Panc1 (cell line): ENCODE data around the gene NEURL3.
"Not testable (repeated sequence)": the region's sequence is repeated elsewhere in the genome, so short reads cannot be mapped to it uniquely, and the experiment has no call there.

Source experiments
- POLR2AphosphoS5 ChIP-seq: IDR thresholded peaks from 2 replicates; pipeline ENCODE4 v1.6.1; 2012; ENCODE audit warnings: mild to moderate bottlenecking, low read depth, low read length, moderate library complexity
- TCF7L2 ChIP-seq: IDR thresholded peaks from 2 replicates; pipeline ENCODE4 v1.6.1; 2011; ENCODE audit warnings: mild to moderate bottlenecking, low read depth, low read length, inconsistent platforms
- TF ChIP-seq, protein P1 (sequence below): fragments of 450-650 bp; IDR thresholded peaks from 2 replicates; pipeline ENCODE4 v1.5.1; 2017; ENCODE audit warnings: mild to moderate bottlenecking
- TF ChIP-seq, protein P2 (sequence below), 2 experiments: IDR thresholded peaks; 2 replicates each; pipeline ENCODE4 v1.6.1; 2011 to 2012; ENCODE audit warnings: low read depth in 2 of 2, control low read depth in 1 of 2, low read length in 1 of 2, mild to moderate bottlenecking in 1 of 2, moderate library complexity in 1 of 2; ENCODE audit not compliant: insufficient read depth in 1 of 2

DNA sequence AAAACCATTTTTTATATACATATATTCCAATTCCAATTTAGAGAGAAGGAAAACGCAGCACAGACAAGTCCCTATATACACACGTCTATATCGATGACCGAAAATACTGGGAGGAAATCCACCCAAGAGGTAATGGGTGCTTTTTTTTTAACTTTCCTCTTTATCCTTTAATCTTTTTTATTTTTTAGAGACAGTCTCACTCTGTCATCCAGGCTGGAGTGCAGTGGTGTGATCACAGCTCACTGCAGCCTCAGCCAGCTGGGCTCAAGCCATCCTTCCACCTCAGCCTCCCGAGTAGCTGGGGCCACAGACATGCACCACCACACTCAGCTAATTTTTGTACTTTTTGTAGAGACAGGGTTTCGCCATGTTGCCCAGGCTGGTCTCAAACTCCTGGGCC lies 6.5 kb downstream of the NEURL3 start:
- TF ChIP-seq, protein P1, sequence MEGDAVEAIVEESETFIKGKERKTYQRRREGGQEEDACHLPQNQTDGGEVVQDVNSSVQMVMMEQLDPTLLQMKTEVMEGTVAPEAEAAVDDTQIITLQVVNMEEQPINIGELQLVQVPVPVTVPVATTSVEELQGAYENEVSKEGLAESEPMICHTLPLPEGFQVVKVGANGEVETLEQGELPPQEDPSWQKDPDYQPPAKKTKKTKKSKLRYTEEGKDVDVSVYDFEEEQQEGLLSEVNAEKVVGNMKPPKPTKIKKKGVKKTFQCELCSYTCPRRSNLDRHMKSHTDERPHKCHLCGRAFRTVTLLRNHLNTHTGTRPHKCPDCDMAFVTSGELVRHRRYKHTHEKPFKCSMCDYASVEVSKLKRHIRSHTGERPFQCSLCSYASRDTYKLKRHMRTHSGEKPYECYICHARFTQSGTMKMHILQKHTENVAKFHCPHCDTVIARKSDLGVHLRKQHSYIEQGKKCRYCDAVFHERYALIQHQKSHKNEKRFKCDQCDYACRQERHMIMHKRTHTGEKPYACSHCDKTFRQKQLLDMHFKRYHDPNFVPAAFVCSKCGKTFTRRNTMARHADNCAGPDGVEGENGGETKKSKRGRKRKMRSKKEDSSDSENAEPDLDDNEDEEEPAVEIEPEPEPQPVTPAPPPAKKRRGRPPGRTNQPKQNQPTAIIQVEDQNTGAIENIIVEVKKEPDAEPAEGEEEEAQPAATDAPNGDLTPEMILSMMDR = not testable (repeated sequence)
- TF ChIP-seq, protein P2, sequence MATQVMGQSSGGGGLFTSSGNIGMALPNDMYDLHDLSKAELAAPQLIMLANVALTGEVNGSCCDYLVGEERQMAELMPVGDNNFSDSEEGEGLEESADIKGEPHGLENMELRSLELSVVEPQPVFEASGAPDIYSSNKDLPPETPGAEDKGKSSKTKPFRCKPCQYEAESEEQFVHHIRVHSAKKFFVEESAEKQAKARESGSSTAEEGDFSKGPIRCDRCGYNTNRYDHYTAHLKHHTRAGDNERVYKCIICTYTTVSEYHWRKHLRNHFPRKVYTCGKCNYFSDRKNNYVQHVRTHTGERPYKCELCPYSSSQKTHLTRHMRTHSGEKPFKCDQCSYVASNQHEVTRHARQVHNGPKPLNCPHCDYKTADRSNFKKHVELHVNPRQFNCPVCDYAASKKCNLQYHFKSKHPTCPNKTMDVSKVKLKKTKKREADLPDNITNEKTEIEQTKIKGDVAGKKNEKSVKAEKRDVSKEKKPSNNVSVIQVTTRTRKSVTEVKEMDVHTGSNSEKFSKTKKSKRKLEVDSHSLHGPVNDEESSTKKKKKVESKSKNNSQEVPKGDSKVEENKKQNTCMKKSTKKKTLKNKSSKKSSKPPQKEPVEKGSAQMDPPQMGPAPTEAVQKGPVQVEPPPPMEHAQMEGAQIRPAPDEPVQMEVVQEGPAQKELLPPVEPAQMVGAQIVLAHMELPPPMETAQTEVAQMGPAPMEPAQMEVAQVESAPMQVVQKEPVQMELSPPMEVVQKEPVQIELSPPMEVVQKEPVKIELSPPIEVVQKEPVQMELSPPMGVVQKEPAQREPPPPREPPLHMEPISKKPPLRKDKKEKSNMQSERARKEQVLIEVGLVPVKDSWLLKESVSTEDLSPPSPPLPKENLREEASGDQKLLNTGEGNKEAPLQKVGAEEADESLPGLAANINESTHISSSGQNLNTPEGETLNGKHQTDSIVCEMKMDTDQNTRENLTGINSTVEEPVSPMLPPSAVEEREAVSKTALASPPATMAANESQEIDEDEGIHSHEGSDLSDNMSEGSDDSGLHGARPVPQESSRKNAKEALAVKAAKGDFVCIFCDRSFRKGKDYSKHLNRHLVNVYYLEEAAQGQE (IDR thresholded peaks at IDR 0.05; ENCODE audit: insufficient read depth in 1 of 2, low read depth in 2 of 2, low read length in 1 of 2) = not testable (repeated sequence)
- TF ChIP-seq POLR2AphosphoS5, TCF7L2: not testable (repeated sequence)
